Liver (tissue), 3 donors: ENCODE data around the gene ARHGAP35.

Source experiments
- CTCF ChIP-seq: fragments of 150-350 bp; IDR thresholded peaks from 2 replicates; pipeline ENCODE4 v1.5.1; 2017; ENCODE audit warnings: improper control_type of control experiment, low read depth, low read length; ENCODE audit not compliant: missing input control
- EGR1 ChIP-seq, 2 donors: IDR thresholded peaks; 2 replicates each; pipeline ENCODE4 v1.6.1; 2016 to 2018; ENCODE audit warnings: antibody characterized with exemption in 2 of 2, low read depth in 2 of 2
- FOXA1 ChIP-seq: IDR thresholded peaks from 2 replicates; pipeline ENCODE4 v1.6.1; 2016; ENCODE audit warnings: antibody characterized with exemption
- SP1 ChIP-seq: IDR thresholded peaks from 2 replicates; pipeline ENCODE4 v1.6.1; 2018; ENCODE audit warnings: antibody characterized with exemption, mild to moderate bottlenecking
- TAF1 ChIP-seq: conservative IDR thresholded peaks from 2 replicates; pipeline ENCODE4 v1.6.1; 2016; ENCODE audit warnings: antibody characterized with exemption, mild to moderate bottlenecking
- TF ChIP-seq, protein P1 (sequence below): IDR thresholded peaks from 2 replicates; pipeline ENCODE4 v1.6.1; 2016; ENCODE audit warnings: antibody characterized with exemption
- TF ChIP-seq, protein P2 (sequence below): IDR thresholded peaks from 2 replicates; pipeline ENCODE4 v1.6.1; 2016; ENCODE audit warnings: antibody characterized with exemption
- donor health status: healthy.
- donor health status: healthy.

DNA sequence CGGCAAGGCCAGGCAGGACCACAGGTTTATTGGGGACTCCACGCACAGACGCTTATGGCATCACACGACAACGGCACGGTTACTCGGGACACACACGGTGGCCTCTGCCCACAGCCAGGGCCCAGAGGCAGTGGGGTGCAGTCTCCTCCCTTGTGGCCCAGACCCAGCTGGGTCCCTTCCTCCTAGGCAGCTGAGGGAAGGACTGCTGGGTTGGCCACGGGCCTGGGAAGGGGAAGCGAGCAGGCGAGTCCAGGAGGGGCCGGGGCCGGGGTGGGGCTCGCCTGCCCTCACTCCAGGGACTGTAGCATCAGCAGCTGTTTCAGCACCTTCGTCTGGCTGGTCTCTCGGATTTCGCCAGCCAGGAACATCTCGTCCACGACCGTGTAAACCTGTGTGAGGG lies 22.6 kb upstream of the ARHGAP35 start:
- TF ChIP-seq SP1 (no peak), CTCF (no peak), FOXA1 (no peak), TAF1 (no peak), EGR1 (IDR thresholded peaks at IDR 0.05; ENCODE audit: low read depth in 2 of 2) (no peak)
- TF ChIP-seq, protein P1, sequence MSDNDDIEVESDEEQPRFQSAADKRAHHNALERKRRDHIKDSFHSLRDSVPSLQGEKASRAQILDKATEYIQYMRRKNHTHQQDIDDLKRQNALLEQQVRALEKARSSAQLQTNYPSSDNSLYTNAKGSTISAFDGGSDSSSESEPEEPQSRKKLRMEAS, result no peak
- TF ChIP-seq, protein P2, sequence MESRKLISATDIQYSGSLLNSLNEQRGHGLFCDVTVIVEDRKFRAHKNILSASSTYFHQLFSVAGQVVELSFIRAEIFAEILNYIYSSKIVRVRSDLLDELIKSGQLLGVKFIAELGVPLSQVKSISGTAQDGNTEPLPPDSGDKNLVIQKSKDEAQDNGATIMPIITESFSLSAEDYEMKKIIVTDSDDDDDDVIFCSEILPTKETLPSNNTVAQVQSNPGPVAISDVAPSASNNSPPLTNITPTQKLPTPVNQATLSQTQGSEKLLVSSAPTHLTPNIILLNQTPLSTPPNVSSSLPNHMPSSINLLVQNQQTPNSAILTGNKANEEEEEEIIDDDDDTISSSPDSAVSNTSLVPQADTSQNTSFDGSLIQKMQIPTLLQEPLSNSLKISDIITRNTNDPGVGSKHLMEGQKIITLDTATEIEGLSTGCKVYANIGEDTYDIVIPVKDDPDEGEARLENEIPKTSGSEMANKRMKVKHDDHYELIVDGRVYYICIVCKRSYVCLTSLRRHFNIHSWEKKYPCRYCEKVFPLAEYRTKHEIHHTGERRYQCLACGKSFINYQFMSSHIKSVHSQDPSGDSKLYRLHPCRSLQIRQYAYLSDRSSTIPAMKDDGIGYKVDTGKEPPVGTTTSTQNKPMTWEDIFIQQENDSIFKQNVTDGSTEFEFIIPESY, result no peak
